ENCODE results near the gene FBXO48. TPM values are rescaled to one million over a fixed set of nuclear protein-coding genes. Genes with fewer than 3 reads are reported as not detected.

The FBXO48 gene
- total RNA-seq, 4 donors from 2014 or later: 0.60 to 2.6 (median 2.2) TPM

DNA sequence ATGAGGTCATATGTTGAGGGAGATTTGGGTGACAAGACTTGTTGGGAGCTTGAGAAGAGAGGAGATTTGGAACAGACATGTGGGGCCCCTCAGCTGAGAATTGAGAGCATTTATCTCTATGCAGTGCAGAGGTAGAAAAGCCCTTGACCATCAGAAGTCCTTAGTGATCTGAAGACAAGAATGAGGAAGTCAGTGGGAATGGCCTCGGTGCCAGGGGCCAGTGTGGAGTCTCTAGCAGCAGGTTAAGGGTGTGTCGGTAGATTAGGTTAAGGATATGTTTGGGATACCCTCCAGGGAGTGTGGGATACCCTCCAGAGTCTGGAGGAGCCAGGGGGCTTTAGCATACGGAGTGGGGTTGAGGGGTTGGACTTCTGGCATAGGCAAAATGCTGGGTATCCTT lies 41.6 kb downstream of the FBXO48 start:
- H3K36me3 ChIP-seq: no peaks in the 10 kb centered on the region
- no peaks in the 10 kb centered on the region for H3K9me3 ChIP-seq
- no peaks in the 10 kb centered on the region for H3K27me3 ChIP-seq
- in situ Hi-C loops (cut with MboI; ENCODE audit: low pct_ligation_motif_present in 1 of 4, low pct_unique_long_range_greater_than_20kb in 1 of 4, low sequenced_read_pairs in 3 of 4): loop anchor here in 2 of 4 donors (25.0 kb wide), 3 partner anchors 238 to 313 kb away; partner anchors contain the start of gene PNO1 (in 1 of the 2)
- H3K27ac ChIP-seq: no peak overlapping the region
- intact Hi-C loops (cut with DNase I; ENCODE audit: low total_unique reads): no loop called here
- peaks cover 0 to 22% (median 7%) of the 10 kb centered on the region in 4 donors for H3K4me1 ChIP-seq
- 81 to 90% methylated on average over 2 to 3 of the region's 3 CpGs for WGBS, 2 donors (ENCODE audit: low coverage in 1 of 2)
- TF ChIP-seq POLR2AphosphoS5 (IDR thresholded peaks at IDR 0.05) (no peak), EP300 (IDR thresholded peaks at IDR 0.05; ENCODE audit: low read depth) (no peak), POLR2A (IDR thresholded peaks at IDR 0.05) (no peak)
- TF ChIP-seq, protein P1, sequence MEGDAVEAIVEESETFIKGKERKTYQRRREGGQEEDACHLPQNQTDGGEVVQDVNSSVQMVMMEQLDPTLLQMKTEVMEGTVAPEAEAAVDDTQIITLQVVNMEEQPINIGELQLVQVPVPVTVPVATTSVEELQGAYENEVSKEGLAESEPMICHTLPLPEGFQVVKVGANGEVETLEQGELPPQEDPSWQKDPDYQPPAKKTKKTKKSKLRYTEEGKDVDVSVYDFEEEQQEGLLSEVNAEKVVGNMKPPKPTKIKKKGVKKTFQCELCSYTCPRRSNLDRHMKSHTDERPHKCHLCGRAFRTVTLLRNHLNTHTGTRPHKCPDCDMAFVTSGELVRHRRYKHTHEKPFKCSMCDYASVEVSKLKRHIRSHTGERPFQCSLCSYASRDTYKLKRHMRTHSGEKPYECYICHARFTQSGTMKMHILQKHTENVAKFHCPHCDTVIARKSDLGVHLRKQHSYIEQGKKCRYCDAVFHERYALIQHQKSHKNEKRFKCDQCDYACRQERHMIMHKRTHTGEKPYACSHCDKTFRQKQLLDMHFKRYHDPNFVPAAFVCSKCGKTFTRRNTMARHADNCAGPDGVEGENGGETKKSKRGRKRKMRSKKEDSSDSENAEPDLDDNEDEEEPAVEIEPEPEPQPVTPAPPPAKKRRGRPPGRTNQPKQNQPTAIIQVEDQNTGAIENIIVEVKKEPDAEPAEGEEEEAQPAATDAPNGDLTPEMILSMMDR (IDR thresholded peaks at IDR 0.05): no peak
- no peak for DNase-seq
- no peak overlapping the region for H3K4me3 ChIP-seq

GRCh38 chr2:68423966-68424650 lies 43.0 kb downstream of the FBXO48 start:
- Histone ChIP-seq H3K4me1 (peaks cover 0 to 22% (median 7%) of the 10 kb centered on the region in 4 donors), H3K36me3 (no peaks in the 10 kb centered on the region), H3K27me3 (no peaks in the 10 kb centered on the region), H3K9me3 (no peaks in the 10 kb centered on the region), H3K27ac (peak overlapping the region in 1 of 4 donors; percentile 35), H3K4me3 (no peak overlapping the region)
- WGBS, 2 donors (ENCODE audit: low coverage in 1 of 2): 39 to 65% methylated on average over 2 of the region's 2 CpGs
- TF ChIP-seq EP300 (IDR thresholded peaks at IDR 0.05; ENCODE audit: low read depth): no peak
- TF ChIP-seq, protein P1 (IDR thresholded peaks at IDR 0.05): no peak
- no peak for DNase-seq
- intact Hi-C loops (cut with DNase I; ENCODE audit: low total_unique reads): no loop called here
- in situ Hi-C loops (cut with MboI; ENCODE audit: low pct_ligation_motif_present in 1 of 4, low pct_unique_long_range_greater_than_20kb in 1 of 4, low sequenced_read_pairs in 3 of 4): no loop called here

DNA sequence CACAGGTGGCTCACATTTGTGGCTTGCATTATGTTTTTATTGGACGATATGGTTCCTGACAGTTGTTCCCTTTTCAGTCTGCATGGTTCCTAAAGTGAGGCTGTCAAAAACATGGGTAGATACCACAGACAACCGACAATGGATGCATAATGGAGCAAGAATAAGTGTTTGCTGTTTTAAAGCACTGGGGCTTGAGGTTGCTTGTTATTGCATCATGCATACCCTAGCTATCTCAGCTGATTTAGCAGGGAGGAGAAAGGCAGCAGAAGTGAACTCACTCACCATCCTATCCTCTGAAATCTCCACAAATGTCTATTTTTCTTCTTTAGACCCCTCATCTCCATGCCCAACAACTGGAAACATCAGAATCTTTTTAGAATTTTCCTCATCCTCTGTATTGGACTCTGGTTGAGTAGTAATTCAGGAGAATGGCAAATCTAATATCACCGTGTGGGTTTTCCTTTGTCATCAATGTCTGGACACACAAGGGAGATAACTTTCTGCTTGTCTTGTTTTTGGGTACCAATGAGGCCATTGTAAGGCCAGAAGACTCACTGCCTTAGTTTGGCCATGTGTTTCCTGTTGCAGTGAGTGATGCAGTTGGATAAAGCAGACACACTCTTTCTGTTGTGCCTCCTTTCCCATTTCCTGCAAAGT lies 46.7 kb downstream of the FBXO48 start:
- H3K27ac ChIP-seq: no peak overlapping the region
- in situ Hi-C loops (cut with MboI; ENCODE audit: low pct_ligation_motif_present in 1 of 4, low pct_unique_long_range_greater_than_20kb in 1 of 4, low sequenced_read_pairs in 3 of 4) (no loop called here), intact Hi-C loops (cut with DNase I; ENCODE audit: low total_unique reads) (no loop called here)
- 80 to 100% methylated on average over 3 of the region's 3 CpGs for WGBS, 2 donors (ENCODE audit: low coverage in 1 of 2)
- DNase-seq: no peak
- no peaks in the 10 kb centered on the region for H3K4me1 ChIP-seq
- TF ChIP-seq POLR2A (IDR thresholded peaks at IDR 0.05) (no peak), POLR2AphosphoS5 (IDR thresholded peaks at IDR 0.05) (no peak), EP300 (IDR thresholded peaks at IDR 0.05; ENCODE audit: low read depth) (no peak)
- TF ChIP-seq, protein P1 (IDR thresholded peaks at IDR 0.05): no peak
- no peak overlapping the region for H3K4me3 ChIP-seq
- no peaks in the 10 kb centered on the region for H3K36me3 ChIP-seq
- no peaks in the 10 kb centered on the region for H3K27me3 ChIP-seq
- no peaks in the 10 kb centered on the region for H3K9me3 ChIP-seq

- no peak overlapping the region for H3K4me3 ChIP-seq
- in situ Hi-C loops (cut with MboI; ENCODE audit: low pct_ligation_motif_present in 1 of 4, low pct_unique_long_range_greater_than_20kb in 1 of 4, low sequenced_read_pairs in 3 of 4) (no loop called here), intact Hi-C loops (cut with DNase I; ENCODE audit: low total_unique reads) (no loop called here)
- H3K9me3 ChIP-seq: no peaks in the 10 kb centered on the region
- no peak for DNase-seq
- no peaks in the 10 kb centered on the region for H3K27me3 ChIP-seq
- H3K27ac ChIP-seq: no peak overlapping the region
- 76 to 79% methylated on average over 2 to 3 of the region's 3 CpGs for WGBS, 2 donors (ENCODE audit: low coverage in 1 of 2)
- no peak for TF ChIP-seq EP300 (IDR thresholded peaks at IDR 0.05; ENCODE audit: low read depth)
- TF ChIP-seq POLR2A (IDR thresholded peaks at IDR 0.05): no peak
- TF ChIP-seq, protein P1 (IDR thresholded peaks at IDR 0.05): no peak
- TF ChIP-seq POLR2AphosphoS5 (IDR thresholded peaks at IDR 0.05): no peak
- no peaks in the 10 kb centered on the region for H3K36me3 ChIP-seq
- no peaks in the 10 kb centered on the region for H3K4me1 ChIP-seq
Measured at GRCh38 chr2:68418855-68419254, 48.2 kb downstream of the FBXO48 start.
